ENCODE measurements around the gene AREL1.

DNA sequence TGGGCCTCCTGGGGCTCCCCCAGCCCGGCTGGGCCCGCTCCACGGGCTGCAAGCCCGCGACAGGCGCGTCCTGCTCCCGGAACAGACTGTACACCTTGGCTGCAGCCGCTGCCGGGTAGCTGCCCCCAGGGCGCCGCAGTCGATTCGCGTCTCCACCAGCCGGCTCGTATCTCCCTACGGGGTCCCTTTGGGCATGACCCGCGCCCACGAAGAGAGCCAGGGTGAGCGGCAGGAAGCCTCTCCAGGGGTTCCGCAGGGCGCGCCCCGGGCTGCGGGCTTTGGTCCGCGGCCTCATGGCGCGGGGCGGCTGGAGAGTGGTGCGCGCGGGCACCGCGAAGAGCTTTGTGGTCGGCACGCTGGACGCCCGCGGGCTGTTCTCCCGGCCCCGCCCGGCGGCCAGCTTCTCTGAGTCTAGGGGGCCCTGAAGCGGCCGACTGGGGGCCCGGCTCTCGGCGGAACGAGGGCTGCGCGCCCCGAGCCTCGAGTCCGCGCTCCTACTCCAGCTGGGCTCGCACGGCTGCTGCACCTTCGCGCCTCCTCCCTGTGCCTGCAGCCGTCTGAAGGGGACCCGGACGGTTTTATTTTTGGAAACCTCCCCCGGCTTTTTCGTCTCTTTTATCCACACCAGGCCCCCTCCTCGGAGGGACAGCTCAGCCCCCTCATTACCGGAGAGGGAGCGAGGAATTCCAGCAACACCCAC is 101.1 kb downstream of the AREL1 start, which contains the start of gene LTBP2:
- TF ChIP-seq, protein P1, sequence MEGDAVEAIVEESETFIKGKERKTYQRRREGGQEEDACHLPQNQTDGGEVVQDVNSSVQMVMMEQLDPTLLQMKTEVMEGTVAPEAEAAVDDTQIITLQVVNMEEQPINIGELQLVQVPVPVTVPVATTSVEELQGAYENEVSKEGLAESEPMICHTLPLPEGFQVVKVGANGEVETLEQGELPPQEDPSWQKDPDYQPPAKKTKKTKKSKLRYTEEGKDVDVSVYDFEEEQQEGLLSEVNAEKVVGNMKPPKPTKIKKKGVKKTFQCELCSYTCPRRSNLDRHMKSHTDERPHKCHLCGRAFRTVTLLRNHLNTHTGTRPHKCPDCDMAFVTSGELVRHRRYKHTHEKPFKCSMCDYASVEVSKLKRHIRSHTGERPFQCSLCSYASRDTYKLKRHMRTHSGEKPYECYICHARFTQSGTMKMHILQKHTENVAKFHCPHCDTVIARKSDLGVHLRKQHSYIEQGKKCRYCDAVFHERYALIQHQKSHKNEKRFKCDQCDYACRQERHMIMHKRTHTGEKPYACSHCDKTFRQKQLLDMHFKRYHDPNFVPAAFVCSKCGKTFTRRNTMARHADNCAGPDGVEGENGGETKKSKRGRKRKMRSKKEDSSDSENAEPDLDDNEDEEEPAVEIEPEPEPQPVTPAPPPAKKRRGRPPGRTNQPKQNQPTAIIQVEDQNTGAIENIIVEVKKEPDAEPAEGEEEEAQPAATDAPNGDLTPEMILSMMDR (IDR thresholded peaks at IDR 0.05; ENCODE audit: low read depth, low read length, poor library complexity, severe bottlenecking), result no peak
- no peak for TF ChIP-seq EZH2phosphoT487 (IDR thresholded peaks at IDR 0.05; ENCODE audit: borderline replicate concordance, low read length)
